ENCODE measurements around the gene ARHGAP23. TPM values are rescaled to one million over a fixed set of nuclear protein-coding genes. Genes with fewer than 3 reads are reported as not detected.
"Not testable (repeated sequence)": the region's sequence is repeated elsewhere in the genome, so short reads cannot be mapped to it uniquely, and the experiment has no call there.

Gene ARHGAP23
- total RNA-seq, 1 donor from 2014 or later: 145 TPM

DNA sequence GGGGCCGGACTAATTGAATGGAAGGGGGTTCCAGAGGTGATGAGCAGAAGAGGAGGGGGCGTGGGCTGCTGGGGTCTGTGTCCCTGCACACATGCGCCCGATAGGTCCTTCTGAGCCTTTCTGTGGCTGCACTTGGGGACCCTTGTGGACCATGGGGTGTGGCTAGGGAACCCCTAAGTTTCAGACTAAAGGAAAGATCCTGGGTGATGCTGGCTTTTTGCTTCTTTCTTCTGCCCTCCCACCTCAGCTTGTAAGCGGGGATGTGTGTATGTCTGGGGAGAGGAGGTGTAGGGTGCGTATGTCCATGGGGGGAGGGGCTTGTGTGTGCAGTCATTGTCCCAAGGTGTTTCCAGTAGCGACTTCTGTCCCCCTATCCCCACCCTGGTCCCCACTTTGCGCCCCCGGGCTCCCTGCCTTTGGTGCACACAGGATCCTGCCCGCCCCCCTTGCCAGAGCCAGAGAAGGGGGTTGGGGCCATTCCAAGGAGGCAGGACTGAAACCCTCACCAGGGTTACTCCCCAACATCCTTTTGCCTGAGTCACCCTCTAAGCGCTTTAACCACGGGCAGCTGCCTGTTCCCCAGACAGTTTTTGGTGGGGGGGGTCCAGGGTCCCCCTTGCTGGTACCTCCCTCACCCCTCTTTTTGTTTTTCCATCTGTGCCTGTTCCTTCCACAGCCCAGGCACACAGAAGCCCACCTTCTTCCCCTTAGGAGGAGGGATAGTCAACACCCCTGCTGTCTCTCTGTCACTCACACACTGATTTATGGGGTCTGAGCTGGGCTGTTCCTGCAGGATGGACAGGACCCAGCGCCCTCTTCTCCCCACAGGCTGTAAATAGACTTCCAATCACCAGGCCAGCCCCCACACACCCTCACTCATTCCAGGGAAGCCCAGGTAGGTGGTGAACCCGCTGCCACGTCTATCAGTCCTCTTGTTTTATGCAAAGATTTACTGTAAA lies 83.2 kb downstream of the ARHGAP23 start:
- no peak for DNase-seq (ENCODE audit: extremely low read depth, low read depth, low spot score)

GRCh38 chr17:38512473-38513058 lies 84.3 kb downstream of the ARHGAP23 start:
- no peak for DNase-seq (ENCODE audit: extremely low read depth, low read depth, low spot score)

DNA sequence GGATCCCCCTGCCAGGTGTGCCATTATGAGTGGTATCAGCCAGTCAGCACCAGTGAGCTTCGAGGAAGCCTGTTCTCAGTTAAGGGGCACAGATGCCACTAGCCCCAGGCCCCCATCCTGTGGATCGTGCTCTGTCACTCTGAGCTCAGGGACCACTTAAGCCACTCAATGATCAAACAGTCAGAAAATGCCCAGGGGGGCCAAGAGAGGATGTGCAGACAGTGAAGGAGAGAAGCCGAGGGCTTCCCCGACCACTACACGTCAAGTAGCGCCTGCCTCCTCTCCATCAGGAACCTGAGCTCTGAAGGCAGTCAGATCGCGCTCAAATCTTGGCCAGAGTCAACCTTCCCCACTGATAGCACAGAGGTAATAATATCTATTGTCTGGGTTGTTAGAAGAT lies 98.3 kb downstream of the ARHGAP23 start:
- DNase-seq (ENCODE audit: extremely low read depth, low read depth, low spot score): not testable (repeated sequence)

DNA sequence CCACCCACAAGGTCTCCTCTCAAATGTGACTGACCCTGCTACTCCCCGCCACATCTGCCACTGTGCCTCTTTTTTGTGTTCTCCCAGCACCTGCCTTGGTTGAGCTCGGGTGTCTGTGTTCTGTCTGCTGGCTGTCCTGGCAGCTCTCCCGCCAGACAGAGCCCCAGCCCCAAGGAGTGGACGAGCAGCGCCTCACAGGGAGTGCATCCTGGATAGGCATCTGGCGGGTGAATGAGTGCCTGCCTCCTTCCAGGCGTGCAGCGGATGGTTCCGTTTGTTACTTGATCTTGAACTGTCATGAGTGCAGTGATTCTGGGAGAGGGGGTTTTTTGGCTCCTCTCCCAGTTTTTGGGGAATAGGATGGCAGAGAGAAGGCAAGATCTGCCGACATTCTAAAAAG lies 99.9 kb downstream of the ARHGAP23 start:
- DNase-seq (ENCODE audit: extremely low read depth, low read depth, low spot score): not testable (repeated sequence)

- DNase-seq (ENCODE audit: extremely low read depth, low read depth, low spot score): not testable (repeated sequence)
Measured at GRCh38 chr17:38530856-38531255, 102.6 kb downstream of the ARHGAP23 start.

DNA sequence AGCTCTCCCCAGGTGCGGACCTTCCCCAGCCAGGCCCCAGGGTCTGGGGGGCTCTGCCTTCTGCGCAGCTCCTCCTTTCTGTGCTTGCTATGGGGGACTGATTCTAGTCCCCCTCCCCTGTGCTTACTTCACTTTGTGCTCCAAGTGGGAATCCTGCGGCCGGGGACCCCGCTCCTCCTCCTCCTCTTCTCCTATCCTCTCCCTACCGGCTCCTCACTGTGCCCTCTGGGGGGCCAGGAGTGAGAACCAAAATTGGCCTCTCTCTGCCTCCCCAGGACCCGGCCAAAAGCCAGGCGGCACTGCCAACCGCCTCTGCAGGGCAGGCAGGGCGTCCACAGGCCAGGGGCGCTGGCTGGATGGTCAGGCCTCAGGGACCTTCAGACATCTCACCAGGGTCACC lies 103.5 kb downstream of the ARHGAP23 start:
- not testable (repeated sequence) for DNase-seq (ENCODE audit: extremely low read depth, low read depth, low spot score)

- DNase-seq (ENCODE audit: extremely low read depth, low read depth, low spot score): no peak
Measured at GRCh38 chr17:38532451-38532850, 104.2 kb downstream of the ARHGAP23 start.

- no peak for DNase-seq (ENCODE audit: extremely low read depth, low read depth, low spot score)
Measured at GRCh38 chr17:38533241-38533640, 105.0 kb downstream of the ARHGAP23 start.

DNA sequence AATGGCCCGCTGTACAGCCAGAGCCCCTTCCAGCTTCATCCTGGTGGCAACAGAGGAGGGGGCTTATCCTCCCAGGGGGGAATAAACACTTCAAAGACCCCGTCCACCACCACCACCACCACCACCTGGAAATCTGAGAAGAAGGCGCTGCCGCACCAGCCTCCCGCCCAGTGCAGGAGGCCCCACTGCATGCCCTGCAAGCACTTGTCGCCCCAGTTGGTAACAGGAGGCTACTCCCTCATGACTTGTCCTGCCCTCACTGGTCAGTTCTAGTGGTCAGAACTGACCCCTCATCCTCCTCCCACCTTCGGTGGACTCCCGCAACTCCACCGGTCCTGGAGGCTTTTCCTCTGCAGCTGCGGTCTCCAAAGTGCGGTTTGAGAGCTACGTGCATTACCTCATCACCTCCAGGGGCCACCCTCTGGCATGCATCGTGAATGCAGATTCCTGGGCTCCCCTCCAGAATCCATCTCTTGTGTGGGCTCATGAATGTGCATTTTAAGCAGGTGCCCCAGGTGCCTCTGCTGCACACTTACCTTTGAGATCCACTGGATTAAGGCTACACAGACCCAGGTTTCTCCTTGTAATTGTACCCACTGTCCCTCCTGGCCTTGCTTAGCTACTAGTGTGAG lies 105.7 kb downstream of the ARHGAP23 start:
- no peak for DNase-seq (ENCODE audit: extremely low read depth, low read depth, low spot score)

GRCh38 chr17:38534498-38534885 lies 106.2 kb downstream of the ARHGAP23 start:
- no peak for DNase-seq (ENCODE audit: extremely low read depth, low read depth, low spot score)

- no peak for DNase-seq (ENCODE audit: extremely low read depth, low read depth, low spot score)
Measured at GRCh38 chr17:38535886-38536285, 107.6 kb downstream of the ARHGAP23 start.

- no peak for DNase-seq (ENCODE audit: extremely low read depth, low read depth, low spot score)
Measured at GRCh38 chr17:38536661-38537060, 108.4 kb downstream of the ARHGAP23 start.

- no peak for DNase-seq (ENCODE audit: extremely low read depth, low read depth, low spot score)
Measured at GRCh38 chr17:38538906-38539305, 110.6 kb downstream of the ARHGAP23 start.

- no peak for DNase-seq (ENCODE audit: extremely low read depth, low read depth, low spot score)
Measured at GRCh38 chr17:38539386-38539785, 111.1 kb downstream of the ARHGAP23 start.

DNA sequence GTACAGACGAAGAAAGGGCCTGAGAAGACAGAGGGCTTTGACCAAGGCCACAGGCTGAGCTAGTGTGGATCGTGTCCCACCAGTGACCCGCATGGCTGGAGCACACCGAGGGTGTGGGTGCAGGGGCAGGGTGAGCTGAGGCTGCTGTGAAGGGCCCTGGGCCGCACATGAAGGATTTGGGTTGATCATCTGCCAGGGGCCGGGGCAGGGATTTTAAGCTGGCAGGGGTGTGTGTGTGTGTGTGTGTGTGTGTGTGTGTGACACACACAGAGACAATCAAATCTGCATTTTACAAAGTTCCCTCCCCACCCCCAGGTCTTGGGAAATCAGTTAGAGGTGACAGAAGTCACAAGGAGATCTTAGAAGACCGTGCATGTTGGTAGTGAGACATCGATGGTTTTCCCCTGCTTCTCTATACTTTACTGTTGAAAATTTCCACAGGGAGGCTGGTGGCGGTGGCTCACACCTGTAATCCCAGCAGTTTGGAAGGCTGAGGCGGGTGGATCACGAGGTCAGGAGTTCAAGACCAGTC lies 112.3 kb downstream of the ARHGAP23 start:
- DNase-seq (ENCODE audit: extremely low read depth, low read depth, low spot score): no peak

DNA sequence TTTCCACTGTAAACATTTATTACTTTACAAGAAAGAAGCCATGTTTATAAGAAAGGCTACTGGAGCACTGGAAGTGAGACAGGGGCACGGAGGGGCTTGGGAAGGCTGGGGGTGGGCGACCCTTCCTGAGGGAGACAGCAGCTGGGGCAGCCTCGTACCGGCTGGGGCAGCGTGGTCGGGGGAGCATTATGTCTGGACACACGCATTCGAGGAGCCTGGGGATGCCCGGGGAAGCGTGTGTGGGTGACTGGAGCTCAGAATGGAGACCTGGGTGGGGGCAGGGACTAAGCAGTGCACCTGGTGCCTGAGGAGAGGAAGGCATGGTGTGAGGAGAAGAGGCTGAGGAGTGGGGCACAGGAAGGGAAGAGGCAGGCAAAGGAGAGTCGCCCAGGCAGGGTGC lies 113.0 kb downstream of the ARHGAP23 start:
- DNase-seq (ENCODE audit: extremely low read depth, low read depth, low spot score): no peak

DNA sequence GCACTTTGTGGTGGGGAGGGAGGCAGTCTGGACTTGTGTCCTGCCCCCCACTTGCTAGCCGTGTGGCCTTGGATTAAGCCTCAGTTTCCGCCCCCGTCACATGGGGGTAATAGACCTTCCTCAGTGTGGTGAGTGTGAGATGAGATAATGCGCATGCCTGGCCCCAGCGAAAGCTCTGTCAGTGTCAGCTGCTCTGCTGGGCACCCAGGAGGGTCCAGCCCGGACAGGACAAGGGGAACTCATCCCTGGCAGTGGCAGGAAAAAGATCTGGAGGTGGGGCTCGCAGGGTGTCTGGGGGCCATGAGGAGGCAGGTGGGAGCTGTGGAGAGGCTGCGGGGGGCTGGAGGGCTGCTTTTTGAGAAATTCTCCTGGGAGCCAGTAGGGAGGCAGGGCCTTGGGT lies 114.0 kb downstream of the ARHGAP23 start:
- no peak for DNase-seq (ENCODE audit: extremely low read depth, low read depth, low spot score)

DNA sequence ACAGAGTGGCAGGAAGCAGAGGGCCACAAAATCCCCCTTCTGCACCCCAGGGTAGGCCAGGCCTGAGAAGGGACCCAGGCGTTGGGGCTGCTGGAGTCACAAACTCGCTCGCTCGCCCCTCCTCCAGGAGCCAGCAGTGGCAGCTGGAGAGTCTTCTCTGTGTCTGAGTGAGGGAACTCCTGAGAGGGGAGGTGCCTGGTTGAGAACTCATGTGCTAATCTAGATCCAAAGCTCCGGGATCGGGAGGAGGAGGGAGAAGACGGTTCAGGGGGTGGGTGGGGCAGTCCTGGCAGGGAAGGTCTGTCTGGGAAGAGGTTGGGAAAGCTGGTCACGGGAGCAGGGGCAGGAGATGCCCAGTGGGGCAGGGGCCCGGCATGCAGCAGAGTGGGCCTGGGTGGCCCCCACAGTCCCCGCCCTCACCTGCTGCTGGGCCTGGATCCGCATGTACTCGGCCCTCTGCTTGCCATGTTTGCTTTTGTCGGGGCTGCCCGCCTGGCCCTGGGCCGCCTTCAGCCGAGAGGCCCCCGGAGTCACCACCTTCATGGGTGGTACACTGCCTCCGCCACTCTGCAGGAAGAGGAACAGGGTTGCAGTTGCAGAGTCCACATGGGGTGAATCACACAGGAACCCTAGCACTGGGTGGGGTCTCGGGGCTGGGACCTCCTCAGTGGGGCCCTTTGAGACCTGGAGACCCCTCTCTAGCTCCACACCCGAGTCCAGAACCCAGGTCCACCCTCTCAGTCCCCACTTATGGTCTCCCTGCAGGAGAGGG lies 115.3 kb downstream of the ARHGAP23 start:
- no peak for DNase-seq (ENCODE audit: extremely low read depth, low read depth, low spot score)

DNA sequence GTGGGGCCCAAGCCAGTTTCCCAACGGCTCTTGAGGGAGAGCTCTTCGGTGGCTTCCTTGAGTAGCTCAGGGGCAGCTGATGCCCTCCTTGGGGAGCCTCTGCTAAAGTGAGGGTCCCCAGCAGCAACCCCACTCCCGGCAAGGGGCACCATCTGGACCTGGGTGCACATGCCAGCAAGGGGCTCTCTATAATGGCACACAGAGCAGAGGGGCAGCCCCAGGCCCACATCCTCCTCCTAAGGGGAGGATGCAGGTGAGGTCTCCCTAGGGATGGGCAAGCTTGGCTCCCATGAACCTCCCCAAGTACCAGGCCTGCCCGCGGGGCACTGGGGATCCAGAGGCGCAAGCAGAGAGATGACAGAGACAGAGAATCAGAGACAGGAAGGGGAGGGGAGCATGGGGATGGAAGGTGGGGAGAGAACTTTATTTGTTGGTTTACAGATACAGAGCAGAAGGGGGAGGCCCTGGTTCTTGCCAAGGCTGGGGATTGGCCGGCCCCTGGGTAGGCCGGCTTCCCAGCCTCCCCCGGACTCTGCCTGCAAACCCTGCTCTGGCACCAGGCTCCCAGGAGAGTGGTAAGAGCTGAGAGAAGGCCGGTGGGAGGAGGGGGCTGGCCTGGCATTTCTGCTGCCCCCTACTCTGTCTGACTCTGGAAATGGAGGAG lies 116.0 kb downstream of the ARHGAP23 start:
- no peak for DNase-seq (ENCODE audit: extremely low read depth, low read depth, low spot score)

- no peak for DNase-seq (ENCODE audit: extremely low read depth, low read depth, low spot score)
Measured at GRCh38 chr17:38544839-38545209, 116.6 kb downstream of the ARHGAP23 start.

All from glomerular endothelial cell (primary cell).